ENCODE measurements around the gene TAX1BP3. TPM values are rescaled to one million over a fixed set of nuclear protein-coding genes. Genes with fewer than 3 reads are reported as not detected.

TAX1BP3 gene
- total and polyA plus RNA-seq, 2 experiments from 2014 or later = 98.7 to 134 TPM

- no peak overlapping the region for H3K4me3 Mint-ChIP-seq
- H3K27me3 ChIP-seq (ENCODE audit: insufficient read depth) = no peaks in the 10 kb centered on the region
- H3K9me2 ChIP-seq (ENCODE audit: insufficient read depth) = no peaks in the 10 kb centered on the region
- no peaks in the 10 kb centered on the region for H3F3A ChIP-seq (replicated peaks; ENCODE audit: low read depth)
- peaks cover 28% of the 10 kb centered on the region; the same call in 1 of the 2 replicates for H3K36me3 ChIP-seq (ENCODE audit: insufficient read depth)
- H3K79me2 ChIP-seq (replicated peaks; ENCODE audit: insufficient read depth) = no peaks in the 10 kb centered on the region
- H2AFZ ChIP-seq = no peak overlapping the region
- TF ChIP-seq CTCF (conservative IDR thresholded peaks at IDR 0.05; ENCODE audit: low read depth in 2 of 2) (no peak), POLR2AphosphoS5 (IDR thresholded peaks at IDR 0.05; ENCODE audit: low read depth) (no peak), STAT1 (IDR thresholded peaks at IDR 0.05; ENCODE audit: unreplicated experiment) (no peak), JUNB (IDR thresholded peaks at IDR 0.05; ENCODE audit: unreplicated experiment) (no peak), EZH2phosphoT487 (IDR thresholded peaks at IDR 0.05; ENCODE audit: unreplicated experiment) (no peak), CREB1 (CRISPR knock-in tag; IDR thresholded peaks at IDR 0.05; ENCODE audit: low read depth) (no peak)
- H3K4me2 ChIP-seq = no peak overlapping the region
- ATAC-seq (no peak), DNase-seq (ENCODE audit: low spot score) (no peak)
- no peak overlapping the region for H3K27ac ChIP-seq (ENCODE audit: low read depth)
- peaks cover 5% of the 10 kb centered on the region for H4K20me1 ChIP-seq (replicated peaks; ENCODE audit: insufficient read depth)
- no peaks in the 10 kb centered on the region for H3K27me3 Mint-ChIP-seq (ENCODE audit: insufficient read depth, low read depth, poor library complexity)
- H3K9me3 Mint-ChIP-seq = no peaks in the 10 kb centered on the region; the same call in 2 of the 3 replicates
- H3K36me3 Mint-ChIP-seq (ENCODE audit: low read depth) = peaks cover 78% of the 10 kb centered on the region
- H3K4me3 ChIP-seq = no peak overlapping the region
- no peaks in the 10 kb centered on the region for H3K4me1 ChIP-seq (ENCODE audit: insufficient read depth)
- H3K27ac Mint-ChIP-seq = no peak overlapping the region
- H3K4me1 Mint-ChIP-seq = no peaks in the 10 kb centered on the region
Observed at GRCh38 chr17:3621146-3621720, 47.1 kb downstream of the TAX1BP3 start.

- no peaks in the 10 kb centered on the region for H3K9me2 ChIP-seq (ENCODE audit: insufficient read depth)
- H3K27me3 Mint-ChIP-seq (ENCODE audit: insufficient read depth, low read depth, poor library complexity) = peaks cover 4% of the 10 kb centered on the region
- no peaks in the 10 kb centered on the region for H3K79me2 ChIP-seq (replicated peaks; ENCODE audit: insufficient read depth)
- no peak for ATAC-seq
- no peak overlapping the region for H3K4me3 ChIP-seq
- no peaks in the 10 kb centered on the region; the same call in 1 of the 2 replicates for H4K20me1 ChIP-seq (replicated peaks; ENCODE audit: insufficient read depth)
- H3K4me1 Mint-ChIP-seq = no peaks in the 10 kb centered on the region
- H3K4me1 ChIP-seq (ENCODE audit: insufficient read depth) = no peaks in the 10 kb centered on the region
- DNase-seq (ENCODE audit: low spot score) = no peak
- H3K27ac Mint-ChIP-seq = no peak overlapping the region
- no peaks in the 10 kb centered on the region for H3K27me3 ChIP-seq (ENCODE audit: insufficient read depth)
- H3K9me3 Mint-ChIP-seq = no peaks in the 10 kb centered on the region; the same call in 2 of the 3 replicates
- no peak overlapping the region for H2AFZ ChIP-seq
- peaks cover 39% of the 10 kb centered on the region for H3K36me3 ChIP-seq (ENCODE audit: insufficient read depth)
- H3K4me3 Mint-ChIP-seq = no peak overlapping the region
- H3K4me2 ChIP-seq = no peak overlapping the region
- TF ChIP-seq NANOG (IDR thresholded peaks at IDR 0.05; ENCODE audit: borderline replicate concordance) = no peak
- TF ChIP-seq ETS1 (IDR thresholded peaks at IDR 0.05) = no peak
- TF ChIP-seq EZH2phosphoT487 (IDR thresholded peaks at IDR 0.05; ENCODE audit: unreplicated experiment) = no peak
- no peak for TF ChIP-seq CTCF (conservative IDR thresholded peaks at IDR 0.05; ENCODE audit: low read depth in 2 of 2)
- TF ChIP-seq JUNB (IDR thresholded peaks at IDR 0.05; ENCODE audit: unreplicated experiment) = no peak
- no peak overlapping the region for H3K27ac ChIP-seq (ENCODE audit: low read depth)
- H3F3A ChIP-seq (replicated peaks; ENCODE audit: low read depth) = no peaks in the 10 kb centered on the region
- peaks cover 78% of the 10 kb centered on the region for H3K36me3 Mint-ChIP-seq (ENCODE audit: low read depth)
Observed at GRCh38 chr17:3615160-3615870, 53.1 kb downstream of the TAX1BP3 start.

Data from GM23338 (cell line).